ENCODE measurements around the gene LRRIQ1. TPM values are rescaled to one million over a fixed set of nuclear protein-coding genes. Genes with fewer than 3 reads are reported as not detected.

Gene LRRIQ1
- total and polyA plus RNA-seq, 2 of the 8 experiments (the other 6 are each of a cell fraction or from before 2014, with no cell fraction given) = 0.24 to 0.76 TPM

- TF ChIP-seq MAX (IDR thresholded peaks at IDR 0.05) (no peak), TBP (IDR thresholded peaks at IDR 0.05; ENCODE audit: low read depth, low read length) (no peak), KDM1A (IDR thresholded peaks at IDR 0.05; ENCODE audit: borderline replicate concordance, low read length) (no peak), USF2 (IDR thresholded peaks at IDR 0.05; ENCODE audit: low read length) (no peak), POLR2AphosphoS5 (IDR thresholded peaks at IDR 0.05; ENCODE audit: low read depth, low read length) (no peak), MAFK (IDR thresholded peaks at IDR 0.05; ENCODE audit: low read depth, low read length) (no peak)
Measured at GRCh38 chr12:85130646-85131045, 94.5 kb downstream of the LRRIQ1 start (continued).

All from H1 (cell line).